ENCODE results near the gene CACNG1.

The CACNG1 gene

GRCh38 chr17:67008101-67008500 is 36.3 kb upstream of the CACNG1 start:
- no peak for TF ChIP-seq CTCF (IDR thresholded peaks at IDR 0.05; ENCODE audit: insufficient read depth, missing control alignments)
- DNase-seq (ENCODE audit: insufficient read length, low spot score) (no peak), FAIRE-seq (no peak)

GRCh38 chr17:67011527-67012175 is 32.7 kb upstream of the CACNG1 start:
- DNase-seq (ENCODE audit: insufficient read length, low spot score): no peak
- TF ChIP-seq CTCF (IDR thresholded peaks at IDR 0.05; ENCODE audit: insufficient read depth, missing control alignments): no peak
- no peak for FAIRE-seq

- no peak for FAIRE-seq
- DNase-seq (ENCODE audit: insufficient read length, low spot score): no peak
- TF ChIP-seq CTCF (IDR thresholded peaks at IDR 0.05; ENCODE audit: insufficient read depth, missing control alignments): no peak
These were observed 30.5 kb upstream of the CACNG1 start for GRCh38 chr17:67013891-67014290.

- DNase-seq (ENCODE audit: insufficient read length, low spot score): no peak
- no peak for FAIRE-seq
- TF ChIP-seq CTCF (IDR thresholded peaks at IDR 0.05; ENCODE audit: insufficient read depth, missing control alignments): no peak
These were observed 29.4 kb upstream of the CACNG1 start for GRCh38 chr17:67015001-67015400.

- TF ChIP-seq CTCF (IDR thresholded peaks at IDR 0.05; ENCODE audit: insufficient read depth, missing control alignments): no peak
- DNase-seq (ENCODE audit: insufficient read length, low spot score): no peak
- FAIRE-seq: no peak
These were observed 28.2 kb upstream of the CACNG1 start for GRCh38 chr17:67016039-67016762.

GRCh38 chr17:67017910-67018309 is 26.4 kb upstream of the CACNG1 start:
- DNase-seq (ENCODE audit: insufficient read length, low spot score) (no peak), FAIRE-seq (no peak)
- no peak for TF ChIP-seq CTCF (IDR thresholded peaks at IDR 0.05; ENCODE audit: insufficient read depth, missing control alignments)

All from D721Med (cell line).